DOHH2 (cell line): ENCODE measurements around the gene EMP3.

Experiments used
- H3F3A ChIP-seq: fragments of 200-600 bp; sonication (generic), shearing (Covaris generic); 2 replicates; pipeline ENCODE4 v1.6.0; 2016; ENCODE audit warnings: antibody characterized with exemption, mild to moderate bottlenecking; ENCODE audit not compliant: control insufficient read depth, insufficient read depth
- H3K27ac ChIP-seq: fragments of 200-600 bp; sonication (generic); 2 replicates; pipeline ENCODE4 v1.5.1; 2014; ENCODE audit warnings: low read depth, mild to moderate bottlenecking, low read length, moderate library complexity
- H3K27me3 ChIP-seq: fragments of 200-600 bp; sonication (generic); 2 replicates; pipeline ENCODE4 v1.6.1; 2014; ENCODE audit warnings: mild to moderate bottlenecking, low read length, mixed read lengths; ENCODE audit not compliant: control insufficient read depth
- H3K36me3 ChIP-seq: fragments of 200-600 bp; sonication (generic); 2 replicates; pipeline ENCODE4 v1.6.1; 2014; ENCODE audit warnings: mild to moderate bottlenecking, low read length, moderate library complexity, mixed read lengths; ENCODE audit not compliant: control insufficient read depth
- H3K4me1 ChIP-seq: fragments of 200-600 bp; sonication (generic); 2 replicates; pipeline ENCODE4 v1.6.1; 2014; ENCODE audit warnings: mild to moderate bottlenecking, low read length, mixed read lengths; ENCODE audit not compliant: control insufficient read depth
- H3K4me2 ChIP-seq: fragments of 200-600 bp; sonication (generic); 2 replicates; pipeline ENCODE4 v1.6.0; 2014; ENCODE audit warnings: mild to moderate bottlenecking, low read length, moderate library complexity
- H3K4me3 ChIP-seq: fragments of 200-600 bp; sonication (generic); 2 replicates; pipeline ENCODE4 v1.5.1; 2014; ENCODE audit warnings: mild to moderate bottlenecking, low read length, mixed read lengths
- H3K79me2 ChIP-seq: fragments of 200-600 bp; sonication (generic); 2 replicates; pipeline ENCODE4 v1.6.1; 2014; ENCODE audit warnings: mild to moderate bottlenecking, low read length, mixed read lengths; ENCODE audit not compliant: control insufficient read depth
- H3K9me2 ChIP-seq: fragments of 200-600 bp; sonication (generic); replicated peaks from 2 replicates; pipeline ENCODE4 v1.6.1; 2014; ENCODE audit warnings: mild to moderate bottlenecking, low read length, mixed read lengths; ENCODE audit not compliant: control insufficient read depth
- H3K9me3 ChIP-seq: fragments of 200-600 bp; sonication (generic); 2 replicates; pipeline ENCODE4 v1.6.1; 2014; ENCODE audit warnings: antibody characterized with exemption, low read length, mixed read lengths; ENCODE audit not compliant: control insufficient read depth, insufficient read depth
- H4K20me1 ChIP-seq: fragments of 200-600 bp; sonication (generic); 2 replicates; pipeline ENCODE4 v1.6.0; 2014; ENCODE audit warnings: low read depth, mild to moderate bottlenecking, antibody characterized with exemption, low read length, moderate library complexity; ENCODE audit not compliant: control insufficient read depth, insufficient read depth
- EZH2phosphoT487 ChIP-seq: fragments of 200-600 bp; sonication (generic); IDR thresholded peaks from 2 replicates; pipeline ENCODE4 v1.6.1; 2017; ENCODE audit warnings: borderline replicate concordance, mild to moderate bottlenecking, antibody characterized with exemption, low read length, moderate library complexity, mixed read lengths
- TF ChIP-seq, protein P1 (sequence below): fragments of 200-600 bp; sonication (generic); IDR thresholded peaks from one replicate; pipeline ENCODE4 v1.5.1; 2014; ENCODE audit warnings: antibody characterized with exemption, mild to moderate bottlenecking, low read depth, low read length; ENCODE audit not compliant: poor library complexity, severe bottlenecking

Gene EMP3

DNA sequence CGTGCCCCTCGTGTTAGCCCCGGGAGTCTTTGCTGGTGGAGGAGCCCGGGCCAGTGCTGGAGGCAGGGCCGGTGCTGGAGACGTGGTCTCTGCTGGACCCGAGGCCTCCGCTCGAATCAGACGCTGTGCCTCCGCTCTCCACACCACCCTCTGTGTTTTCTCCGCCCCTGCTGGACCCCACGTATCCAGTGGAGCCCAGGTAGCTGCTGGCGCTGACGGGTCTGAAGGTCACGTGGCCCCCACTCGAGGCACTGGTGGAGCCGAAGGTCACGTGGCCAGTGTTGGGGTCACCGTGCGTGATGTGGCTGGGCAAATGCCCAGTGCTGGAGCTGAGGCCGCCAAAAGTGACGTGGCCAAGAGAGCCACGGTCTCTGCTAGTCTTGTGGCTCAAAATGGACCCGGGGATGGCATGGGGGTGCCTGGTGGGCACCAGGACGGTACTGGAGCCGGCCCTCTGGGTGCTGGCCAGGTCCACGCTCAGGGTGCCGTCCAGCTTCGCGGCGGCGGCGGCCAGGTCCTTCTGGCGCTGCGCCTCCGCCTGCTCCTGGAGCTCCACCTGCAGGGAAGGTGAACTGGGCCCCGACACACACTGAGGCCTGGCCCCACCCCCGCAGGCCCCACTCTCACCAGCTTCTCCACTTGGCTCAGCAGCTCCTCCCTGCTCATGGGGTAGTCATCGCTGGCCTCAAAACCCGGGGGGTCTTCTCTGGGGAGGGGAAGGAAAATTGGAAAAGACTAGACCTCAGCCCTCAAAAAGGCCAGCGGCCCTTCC lies 28.2 kb upstream of the EMP3 start:
- Histone ChIP-seq H3K27me3 (peaks cover 3% of the 10 kb centered on the region; the same call in 1 of the 2 replicates), H3K79me2 (no peaks in the 10 kb centered on the region), H4K20me1 (no peaks in the 10 kb centered on the region), H3K9me3 (no peaks in the 10 kb centered on the region), H3F3A (no peaks in the 10 kb centered on the region), H3K27ac (no peak overlapping the region), H3K4me3 (no peak overlapping the region), H3K4me1 (no peaks in the 10 kb centered on the region), H3K9me2 (no peaks in the 10 kb centered on the region), H3K36me3 (no peaks in the 10 kb centered on the region), H3K4me2 (no peak overlapping the region)
- TF ChIP-seq, protein P1, sequence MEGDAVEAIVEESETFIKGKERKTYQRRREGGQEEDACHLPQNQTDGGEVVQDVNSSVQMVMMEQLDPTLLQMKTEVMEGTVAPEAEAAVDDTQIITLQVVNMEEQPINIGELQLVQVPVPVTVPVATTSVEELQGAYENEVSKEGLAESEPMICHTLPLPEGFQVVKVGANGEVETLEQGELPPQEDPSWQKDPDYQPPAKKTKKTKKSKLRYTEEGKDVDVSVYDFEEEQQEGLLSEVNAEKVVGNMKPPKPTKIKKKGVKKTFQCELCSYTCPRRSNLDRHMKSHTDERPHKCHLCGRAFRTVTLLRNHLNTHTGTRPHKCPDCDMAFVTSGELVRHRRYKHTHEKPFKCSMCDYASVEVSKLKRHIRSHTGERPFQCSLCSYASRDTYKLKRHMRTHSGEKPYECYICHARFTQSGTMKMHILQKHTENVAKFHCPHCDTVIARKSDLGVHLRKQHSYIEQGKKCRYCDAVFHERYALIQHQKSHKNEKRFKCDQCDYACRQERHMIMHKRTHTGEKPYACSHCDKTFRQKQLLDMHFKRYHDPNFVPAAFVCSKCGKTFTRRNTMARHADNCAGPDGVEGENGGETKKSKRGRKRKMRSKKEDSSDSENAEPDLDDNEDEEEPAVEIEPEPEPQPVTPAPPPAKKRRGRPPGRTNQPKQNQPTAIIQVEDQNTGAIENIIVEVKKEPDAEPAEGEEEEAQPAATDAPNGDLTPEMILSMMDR = no peak
- no peak for TF ChIP-seq EZH2phosphoT487

DNA sequence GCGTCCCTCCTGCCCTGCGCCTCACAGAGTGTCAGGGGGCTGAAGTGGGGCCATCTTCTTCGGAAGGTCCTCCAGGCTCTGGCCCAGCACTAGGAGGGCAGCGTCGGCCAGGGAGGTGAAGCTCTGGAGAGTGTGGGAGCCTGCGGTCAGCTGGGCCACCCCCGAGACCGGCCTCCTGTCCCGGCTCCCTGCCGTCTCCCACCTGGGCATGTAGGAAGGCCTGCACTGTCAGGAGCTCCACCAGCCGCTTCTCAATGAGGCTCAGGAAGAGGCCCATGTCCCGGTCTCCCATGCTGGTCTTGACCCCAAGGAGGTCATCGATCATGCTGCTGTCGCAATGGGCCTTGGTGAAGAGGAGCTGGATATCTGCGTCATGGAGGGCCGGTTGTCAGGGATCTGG lies 27.4 kb upstream of the EMP3 start:
- Histone ChIP-seq H3K79me2 (no peaks in the 10 kb centered on the region), H3K36me3 (no peaks in the 10 kb centered on the region), H3F3A (no peaks in the 10 kb centered on the region), H3K4me2 (no peak overlapping the region), H4K20me1 (no peaks in the 10 kb centered on the region), H3K9me3 (no peaks in the 10 kb centered on the region), H3K27me3 (0 out of 2 replicates have a peak, but pooled peaks cover under 1% of the 10 kb centered on the region), H3K4me3 (no peak overlapping the region), H3K27ac (no peak overlapping the region), H3K4me1 (no peaks in the 10 kb centered on the region), H3K9me2 (no peaks in the 10 kb centered on the region)
- TF ChIP-seq EZH2phosphoT487 = no peak
- TF ChIP-seq, protein P1 = no peak

DNA sequence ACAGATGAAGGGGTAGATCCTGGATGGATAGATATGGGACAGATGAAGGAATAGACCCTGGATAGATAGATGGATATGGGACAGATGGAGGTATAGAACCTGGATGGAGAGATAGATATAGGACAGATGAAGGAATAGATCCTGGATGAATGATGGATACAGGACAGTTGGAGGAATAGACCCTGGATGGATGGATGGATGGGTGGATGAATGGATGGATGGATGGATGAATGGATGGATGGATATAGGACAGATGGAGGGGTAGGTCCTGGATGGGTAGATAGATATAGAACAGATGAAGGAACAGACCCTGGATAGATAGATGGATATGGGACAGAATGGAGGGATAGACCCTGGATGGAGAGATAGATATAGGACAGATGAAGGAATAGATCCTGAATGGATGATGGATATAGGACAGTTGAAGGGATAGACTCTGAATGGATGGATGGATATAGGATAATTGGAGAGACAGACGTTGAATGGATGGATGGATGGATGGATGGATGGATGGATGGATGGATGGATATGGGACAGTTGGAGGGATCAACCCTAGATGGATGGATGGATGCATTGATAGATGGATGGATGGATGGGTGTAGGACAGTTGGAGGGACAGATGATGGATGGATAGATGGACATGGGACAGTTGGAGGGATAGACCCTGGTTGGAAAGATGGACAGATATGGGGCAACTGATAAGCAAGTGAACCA lies 23.3 kb upstream of the EMP3 start:
- Histone ChIP-seq H4K20me1 (no peaks in the 10 kb centered on the region), H3K79me2 (no peaks in the 10 kb centered on the region), H3K4me3 (no peak overlapping the region), H3K4me1 (no peaks in the 10 kb centered on the region), H3K4me2 (no peak overlapping the region), H3K27me3 (peaks cover 6% of the 10 kb centered on the region; the same call in 1 of the 2 replicates), H3K9me2 (no peaks in the 10 kb centered on the region), H3K36me3 (no peaks in the 10 kb centered on the region), H3K9me3 (no peaks in the 10 kb centered on the region), H3F3A (no peaks in the 10 kb centered on the region), H3K27ac (no peak overlapping the region)
- TF ChIP-seq, protein P1 = no peak
- no peak for TF ChIP-seq EZH2phosphoT487
